ENCODE data around the gene CLEC4E. TPM values are rescaled to one million over a fixed set of nuclear protein-coding genes. Genes with fewer than 3 reads are reported as not detected.

CLEC4E gene
- total and polyA plus RNA-seq, 2 of the 13 experiments (the other 11 are each of a cell fraction or from before 2014, with no cell fraction given) = not detected

DNA sequence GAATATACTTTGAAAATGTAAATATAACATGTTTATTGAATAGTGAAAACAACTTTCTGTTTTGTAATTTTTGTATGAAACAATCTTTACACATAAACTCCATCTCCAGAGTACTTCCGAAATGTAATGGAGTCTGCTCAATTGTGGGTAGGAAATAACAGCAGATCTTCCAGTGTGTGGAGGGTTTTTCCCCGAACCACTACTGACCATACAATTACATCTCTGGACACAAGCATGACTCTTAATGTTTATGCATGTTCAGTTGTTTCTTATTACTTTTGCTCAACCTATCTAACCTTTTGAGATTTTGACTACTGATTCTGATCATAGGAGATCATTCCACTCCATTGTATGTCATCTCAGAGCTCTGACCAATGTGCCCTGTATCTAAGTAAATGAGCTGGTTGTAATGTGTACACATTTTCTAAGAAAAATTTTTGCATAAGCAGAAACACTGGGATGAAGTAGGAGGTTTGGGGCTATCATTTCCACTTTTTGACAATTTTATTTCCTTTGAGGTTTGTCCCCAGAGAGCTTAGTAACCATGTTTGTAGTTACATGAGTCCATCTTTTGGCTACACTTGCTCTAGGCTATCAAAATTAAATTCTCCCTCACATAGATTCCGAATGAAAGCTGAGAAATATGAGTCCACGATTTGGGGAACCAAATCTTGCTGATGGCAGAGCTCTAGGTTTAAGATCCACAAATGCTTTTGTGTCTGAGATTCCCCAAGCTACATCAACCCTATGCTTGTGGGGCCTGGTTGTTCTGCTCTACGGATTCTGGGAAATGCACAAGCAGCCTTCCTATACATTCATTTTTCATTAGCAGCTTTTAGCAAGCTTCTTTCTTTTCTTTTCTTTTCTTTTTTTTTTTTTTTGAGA, 48.8 kb downstream of the CLEC4E start (continued):
- TF ChIP-seq, protein P1, sequence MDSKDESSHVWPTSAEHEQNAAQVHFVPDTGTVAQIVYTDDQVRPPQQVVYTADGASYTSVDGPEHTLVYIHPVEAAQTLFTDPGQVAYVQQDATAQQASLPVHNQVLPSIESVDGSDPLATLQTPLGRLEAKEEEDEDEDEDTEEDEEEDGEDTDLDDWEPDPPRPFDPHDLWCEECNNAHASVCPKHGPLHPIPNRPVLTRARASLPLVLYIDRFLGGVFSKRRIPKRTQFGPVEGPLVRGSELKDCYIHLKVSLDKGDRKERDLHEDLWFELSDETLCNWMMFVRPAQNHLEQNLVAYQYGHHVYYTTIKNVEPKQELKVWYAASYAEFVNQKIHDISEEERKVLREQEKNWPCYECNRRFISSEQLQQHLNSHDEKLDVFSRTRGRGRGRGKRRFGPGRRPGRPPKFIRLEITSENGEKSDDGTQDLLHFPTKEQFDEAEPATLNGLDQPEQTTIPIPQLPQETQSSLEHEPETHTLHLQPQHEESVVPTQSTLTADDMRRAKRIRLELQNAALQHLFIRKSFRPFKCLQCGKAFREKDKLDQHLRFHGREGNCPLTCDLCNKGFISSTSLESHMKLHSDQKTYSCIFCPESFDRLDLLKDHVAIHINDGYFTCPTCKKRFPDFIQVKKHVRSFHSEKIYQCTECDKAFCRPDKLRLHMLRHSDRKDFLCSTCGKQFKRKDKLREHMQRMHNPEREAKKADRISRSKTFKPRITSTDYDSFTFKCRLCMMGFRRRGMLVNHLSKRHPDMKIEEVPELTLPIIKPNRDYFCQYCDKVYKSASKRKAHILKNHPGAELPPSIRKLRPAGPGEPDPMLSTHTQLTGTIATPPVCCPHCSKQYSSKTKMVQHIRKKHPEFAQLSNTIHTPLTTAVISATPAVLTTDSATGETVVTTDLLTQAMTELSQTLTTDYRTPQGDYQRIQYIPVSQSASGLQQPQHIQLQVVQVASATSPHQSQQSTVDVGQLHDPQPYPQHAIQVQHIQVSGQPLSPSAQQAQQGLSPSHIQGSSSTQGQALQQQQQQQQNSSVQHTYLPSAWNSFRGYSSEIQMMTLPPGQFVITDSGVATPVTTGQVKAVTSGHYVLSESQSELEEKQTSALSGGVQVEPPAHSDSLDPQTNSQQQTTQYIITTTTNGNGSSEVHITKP (CRISPR knock-in tag; IDR thresholded peaks at IDR 0.05; ENCODE audit: low read depth) = no peak

Small RNAs within 50 kb of the gene (small RNA-seq; reads per million reads assigned to genes)
- 0 reads per million in 3 experiments for gene RNU6-275P (ENCODE audit: insufficient read depth in 2 of 3, insufficient read length in 3 of 3, low read depth in 2 of 3, low replicate concordance in 1 of 3)

Other genes with a start within 250 kb of the CLEC4E start
- not detected in 2 replicates for gene CLEC6A, start 84.9 kb downstream of the CLEC4E start, total RNA-seq (2016; rRNA removed; fragmentation: Illumina TruSeq; extraction: Trizol)
- gene CLEC6A, start 84.9 kb downstream of the CLEC4E start, polyA plus RNA-seq (2011; rRNA removed) = not detected in 2 replicates
- gene CLEC4D, start 27.4 kb downstream of the CLEC4E start, total RNA-seq (2016; rRNA removed; fragmentation: Illumina TruSeq; extraction: Trizol) = not detected in 2 replicates
- gene CLEC4D, start 27.4 kb downstream of the CLEC4E start, polyA plus RNA-seq (2011; rRNA removed) = not detected in 2 replicates
- gene AICDA, start 72.0 kb upstream of the CLEC4E start, total RNA-seq (2016; rRNA removed; fragmentation: Illumina TruSeq; extraction: Trizol) = not detected in 2 replicates
- gene AICDA, start 72.0 kb upstream of the CLEC4E start, polyA plus RNA-seq (2011; rRNA removed) = not detected in 2 replicates
- not detected in 2 replicates for gene MFAP5, start 121.9 kb upstream of the CLEC4E start, total RNA-seq (2016; rRNA removed; fragmentation: Illumina TruSeq; extraction: Trizol)
- 0.07 TPM in 1 of 2 replicates, not detected in the other for gene MFAP5, start 121.9 kb upstream of the CLEC4E start, polyA plus RNA-seq (2011; rRNA removed)
- gene RIMKLB, start 157.1 kb upstream of the CLEC4E start, total RNA-seq (2016; rRNA removed; fragmentation: Illumina TruSeq; extraction: Trizol) = 0.21 and 0.33 TPM in 2 replicates
- 0.35 and 0.40 TPM in 2 replicates for gene RIMKLB, start 157.1 kb upstream of the CLEC4E start, polyA plus RNA-seq (2011; rRNA removed)